Measurements from ENCODE around the gene TOB1. TPM values are rescaled to one million over a fixed set of nuclear protein-coding genes. Genes with fewer than 3 reads are reported as not detected.

The TOB1 gene
- total RNA-seq, 1 experiment from 2014 or later = 86.0 TPM

DNA sequence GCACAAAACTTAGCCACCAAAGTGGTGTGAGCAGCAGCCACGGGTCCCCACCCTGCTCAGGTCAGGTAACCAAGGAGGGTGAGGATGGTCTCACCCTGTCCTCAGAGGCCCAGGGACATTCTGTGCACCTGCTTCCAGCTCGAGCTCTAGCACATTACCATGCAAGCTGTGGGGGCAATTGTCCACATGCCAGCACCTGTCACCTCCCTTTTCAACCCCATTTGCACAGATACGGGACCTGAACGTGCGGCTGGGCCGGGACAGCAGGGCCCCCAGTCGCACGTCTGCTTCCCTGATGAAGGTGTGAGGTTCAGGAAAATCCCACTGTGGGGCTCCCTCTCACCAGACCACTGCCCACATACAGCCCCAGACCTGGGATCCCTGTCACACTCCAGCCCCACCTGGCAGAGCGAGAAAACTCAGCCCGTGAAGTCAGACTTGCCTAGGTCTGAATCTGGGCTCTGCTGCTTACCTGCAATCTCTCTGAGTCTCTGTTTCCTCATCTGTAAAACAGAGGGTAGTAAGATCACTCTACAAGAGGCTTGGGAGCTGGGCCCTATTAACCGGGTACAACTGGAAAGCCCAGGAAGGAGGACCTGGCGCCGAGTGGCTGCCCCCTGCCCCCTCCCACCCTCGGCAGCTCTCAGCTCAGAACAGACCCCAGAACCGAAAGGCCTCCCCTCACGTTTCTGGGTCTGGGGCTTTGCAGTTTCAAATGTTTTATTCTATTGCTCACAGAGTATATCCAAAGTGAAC lies 22.8 kb downstream of the TOB1 start:
- H3K36me3 ChIP-seq (ENCODE audit: control insufficient read depth in 1 of 2, insufficient read depth in 2 of 2, low read length in 2 of 2) = no peaks in the 10 kb centered on the region
- TF ChIP-seq POLR2A (IDR thresholded peaks at IDR 0.05; ENCODE audit: borderline replicate concordance, extremely low read depth, insufficient read depth, insufficient read length) = no peak
- TF ChIP-seq, protein P1, sequence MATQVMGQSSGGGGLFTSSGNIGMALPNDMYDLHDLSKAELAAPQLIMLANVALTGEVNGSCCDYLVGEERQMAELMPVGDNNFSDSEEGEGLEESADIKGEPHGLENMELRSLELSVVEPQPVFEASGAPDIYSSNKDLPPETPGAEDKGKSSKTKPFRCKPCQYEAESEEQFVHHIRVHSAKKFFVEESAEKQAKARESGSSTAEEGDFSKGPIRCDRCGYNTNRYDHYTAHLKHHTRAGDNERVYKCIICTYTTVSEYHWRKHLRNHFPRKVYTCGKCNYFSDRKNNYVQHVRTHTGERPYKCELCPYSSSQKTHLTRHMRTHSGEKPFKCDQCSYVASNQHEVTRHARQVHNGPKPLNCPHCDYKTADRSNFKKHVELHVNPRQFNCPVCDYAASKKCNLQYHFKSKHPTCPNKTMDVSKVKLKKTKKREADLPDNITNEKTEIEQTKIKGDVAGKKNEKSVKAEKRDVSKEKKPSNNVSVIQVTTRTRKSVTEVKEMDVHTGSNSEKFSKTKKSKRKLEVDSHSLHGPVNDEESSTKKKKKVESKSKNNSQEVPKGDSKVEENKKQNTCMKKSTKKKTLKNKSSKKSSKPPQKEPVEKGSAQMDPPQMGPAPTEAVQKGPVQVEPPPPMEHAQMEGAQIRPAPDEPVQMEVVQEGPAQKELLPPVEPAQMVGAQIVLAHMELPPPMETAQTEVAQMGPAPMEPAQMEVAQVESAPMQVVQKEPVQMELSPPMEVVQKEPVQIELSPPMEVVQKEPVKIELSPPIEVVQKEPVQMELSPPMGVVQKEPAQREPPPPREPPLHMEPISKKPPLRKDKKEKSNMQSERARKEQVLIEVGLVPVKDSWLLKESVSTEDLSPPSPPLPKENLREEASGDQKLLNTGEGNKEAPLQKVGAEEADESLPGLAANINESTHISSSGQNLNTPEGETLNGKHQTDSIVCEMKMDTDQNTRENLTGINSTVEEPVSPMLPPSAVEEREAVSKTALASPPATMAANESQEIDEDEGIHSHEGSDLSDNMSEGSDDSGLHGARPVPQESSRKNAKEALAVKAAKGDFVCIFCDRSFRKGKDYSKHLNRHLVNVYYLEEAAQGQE (IDR thresholded peaks at IDR 0.05; ENCODE audit: low read depth) = no peak
- TF ChIP-seq POLR2AphosphoS5 (IDR thresholded peaks at IDR 0.05; ENCODE audit: low read depth, low read length) = no peak
- TF ChIP-seq ZFX (IDR thresholded peaks at IDR 0.05) = no peak
- TF ChIP-seq RAD21 (IDR thresholded peaks at IDR 0.05; ENCODE audit: low read depth) = no peak
- TF ChIP-seq CEBPB (IDR thresholded peaks at IDR 0.05; ENCODE audit: low read depth) = no peak
- TF ChIP-seq YY1 (IDR thresholded peaks at IDR 0.05; ENCODE audit: extremely low read depth, insufficient replicate concordance, low read depth, low read length) = no peak
- no peak for TF ChIP-seq EGR1 (IDR thresholded peaks at IDR 0.05; ENCODE audit: low read depth)
- H4K20me1 ChIP-seq (ENCODE audit: insufficient read depth) = no peaks in the 10 kb centered on the region
- no peak overlapping the region for H2AFZ ChIP-seq (ENCODE audit: low read depth, low read length, poor library complexity, severe bottlenecking)
- H3K9me2 ChIP-seq (ENCODE audit: insufficient read depth) = no peaks in the 10 kb centered on the region
- no peaks in the 10 kb centered on the region for H3K27me3 ChIP-seq (ENCODE audit: insufficient read depth, low read length)
- no peak overlapping the region for H3K4me2 ChIP-seq (ENCODE audit: low read length)
- DNase-seq (ENCODE audit: low read depth, low spot score) (no peak), ATAC-seq (no peak)
- no peak overlapping the region for H3K9ac ChIP-seq (ENCODE audit: low read length)
- BruUV-seq (replicated peaks) = no TSS peak
- H3K79me2 ChIP-seq (ENCODE audit: insufficient read depth, low read length) = no peaks in the 10 kb centered on the region
- H3K27ac ChIP-seq (ENCODE audit: low read depth, low read length) = no peak overlapping the region
- RAD21 ChIA-PET (ENCODE audit: low non-redundant PET in 1 of 2, low total read pairs in 2 of 2, uncharacterized antibody in 2 of 2, unreplicated experiment in 2 of 2) = interaction anchor here (0.6 to 2.6 kb wide), 2 partner anchors 9 to 60 kb away, joined by 3 to 19 read pairs; no protein-coding TSS in a partner anchor
- POLR2A ChIA-PET = interaction anchor here (0.8 to 1.8 kb wide), 3 partner anchors 23 to 60 kb away, joined by 3 to 12 read pairs (median 3); partner anchors contain the start of gene TOB1
- CTCF ChIA-PET = interaction anchor here (1.6 to 6.8 kb wide), 3 partner anchors 9 to 107 kb away, joined by 12 to 127 read pairs (median 22); no protein-coding TSS in a partner anchor
- H3K4me1 ChIP-seq (ENCODE audit: control insufficient read depth in 1 of 2, insufficient read depth in 2 of 2, low read length in 2 of 2) = peaks cover 0 to 22% of the 10 kb centered on the region in 2 experiments; a peak in 2 of 4 replicates
- H3K4me3 ChIP-seq (replicated peaks in 1 of 2; ENCODE audit: low read depth in 1 of 2, low read length in 2 of 2) = no peak overlapping the region
- H3K9me3 ChIP-seq (ENCODE audit: control insufficient read depth in 1 of 2, insufficient read depth in 1 of 2, low read depth in 1 of 2, low read length in 2 of 2) = no peaks in the 10 kb centered on the region
- intact Hi-C loops (cut with micrococcal nuclease) = loop anchor here (2.0 to 5.0 kb wide), 2 partner anchors 136 to 361 kb away; partner anchors contain the start of gene ANKRD40
